GM12878 (cell line): ENCODE results near the gene TSPO2.

ENCODE experiments used
- CTCF ChIP-seq, 3 experiments: IDR thresholded peaks in 2 of 3; conservative IDR thresholded peaks in 1 of 3; 2 replicates each; pipeline ENCODE4 v1.5.1; 2011; ENCODE audit warnings: low read depth in 3 of 3, low read length in 3 of 3, mild to moderate bottlenecking in 3 of 3, control low read depth in 2 of 3, moderate library complexity in 2 of 3, inconsistent platforms in 1 of 3, mixed read lengths in 1 of 3; ENCODE audit not compliant: control insufficient read depth in 2 of 3, insufficient read depth in 1 of 3; ENCODE audit errors: extremely low read depth in 1 of 3
- NFYA ChIP-seq: IDR thresholded peaks from 2 replicates; pipeline ENCODE4 v1.6.1; 2011; ENCODE audit warnings: low read depth, mild to moderate bottlenecking, low read length, improper control_type of control experiment, borderline replicate concordance
- PKNOX1 ChIP-seq: fragments of 450-650 bp; IDR thresholded peaks from 2 replicates; pipeline ENCODE4 v1.6.1; 2016; ENCODE audit warnings: mild to moderate bottlenecking
- TARDBP ChIP-seq: IDR thresholded peaks from 2 replicates; pipeline ENCODE4 v1.6.1; 2016; ENCODE audit warnings: borderline replicate concordance
- YY1 ChIP-seq: IDR thresholded peaks from 2 replicates; pipeline ENCODE4 v1.6.1; 2011; ENCODE audit warnings: low read depth, mild to moderate bottlenecking, low read length

GRCh38 chr6:41021832-41022231 lies 20.4 kb upstream of the TSPO2 start:
- TF ChIP-seq NFYA: no peak
- no peak for TF ChIP-seq YY1
- no peak for TF ChIP-seq TARDBP
- 0 out of 6 replicates have a peak, but pooled peaks of 1 of the 3 experiments have one; percentile 0 for TF ChIP-seq CTCF (IDR thresholded peaks at IDR 0.05 in 2 of 3, conservative IDR thresholded peaks at IDR 0.05 in 1 of 3; ENCODE audit: control insufficient read depth in 2 of 3, extremely low read depth in 1 of 3, insufficient read depth in 1 of 3, low read depth in 3 of 3, low read length in 3 of 3)
- TF ChIP-seq PKNOX1: no peak
